Right atrium auricular region (tissue), 2 donors: ENCODE data around the gene MAP1LC3B. TPM values are rescaled to one million over a fixed set of nuclear protein-coding genes. Genes with fewer than 3 reads are reported as not detected.

Experiments used
- DNase-seq: peaks from one replicate; pipeline ENCODE4 v3.0.0-alpha.2; 2019; ENCODE audit warnings: low spot score
- H3K27ac ChIP-seq, 2 donors: fragments of 200-600 bp; sonication (generic); 1 replicate in 1 of 2; 2 replicates in 1 of 2; pipeline ENCODE4 v1.5.1; 2016 to 2019
- H3K27me3 ChIP-seq, 2 donors: fragments of 200-600 bp; sonication (generic); one replicate each; pipeline versions ENCODE4 v1.5.1 to v1.6.0; 2017 to 2019
- H3K36me3 ChIP-seq: fragments of 200-600 bp; sonication (generic); one replicate; pipeline ENCODE4 v1.5.1; 2016
- H3K4me1 ChIP-seq, 2 donors: fragments of 200-600 bp; sonication (generic); one replicate each; pipeline versions ENCODE4 v1.5.1 to v1.6.0; 2017 to 2019
- H3K4me3 ChIP-seq, 2 donors: fragments of 200-600 bp; sonication (generic); 1 replicate in 1 of 2; 2 replicates in 1 of 2; pipeline ENCODE4 v1.5.1; 2017 to 2019; ENCODE audit warnings: mild to moderate bottlenecking in 1 of 2, moderate library complexity in 1 of 2
- H3K9me3 ChIP-seq, 2 donors: fragments of 200-600 bp; sonication (generic); one replicate each; pipeline ENCODE4 v1.5.1; 2019
- total RNA-seq, 2 donors: library from RNA; depleted of rRNA; stranded (reverse); fragments of >200 nt; gene quantifications; one replicate each; pipeline ENCODE4 v1.1.0, GENCODE V29; 2016
- TF ChIP-seq, protein P1 (sequence below), 2 donors: fragments of 200-600 bp; sonication (generic); IDR thresholded peaks; one replicate each; pipeline ENCODE4 v1.5.1; 2019; ENCODE audit warnings: antibody characterized with exemption in 2 of 2

The MAP1LC3B gene
- total RNA-seq, 2 donors from 2014 or later, result 57.5 to 83.0 TPM

DNA sequence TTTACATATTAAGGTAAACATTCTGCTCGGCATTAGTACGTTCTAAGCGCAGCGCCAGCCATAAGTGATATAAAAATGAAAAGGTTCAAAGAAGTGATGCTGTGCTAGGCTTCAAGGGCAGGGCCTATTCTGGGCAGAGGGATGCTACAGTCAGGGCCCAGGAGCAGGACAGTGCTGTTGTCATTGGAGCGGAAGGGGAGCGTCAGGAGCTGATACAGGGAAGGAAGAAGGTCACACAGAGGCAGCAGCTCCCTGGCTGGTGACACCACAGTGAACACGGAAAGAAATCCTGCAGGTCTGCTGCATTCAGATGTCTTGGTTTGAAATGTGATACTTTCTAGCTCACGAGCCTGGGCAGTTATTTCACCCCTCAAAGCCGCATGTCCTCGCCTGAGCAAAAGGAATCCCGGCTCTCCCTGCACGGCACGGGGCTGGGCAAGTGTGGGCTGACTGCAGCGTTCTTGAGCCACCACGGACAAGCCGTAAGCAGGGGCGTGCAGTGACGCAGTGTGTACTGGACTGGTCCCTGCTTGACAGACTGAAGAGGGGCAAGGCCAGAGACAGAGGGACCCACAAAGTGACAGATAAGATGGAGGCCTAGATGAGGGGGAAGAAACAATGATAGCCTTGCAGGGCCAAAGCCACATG, 59.6 kb downstream of the MAP1LC3B start:
- H3K4me3 ChIP-seq, result no peak overlapping the region
- H3K4me1 ChIP-seq, result peaks cover 0 to 2% of the 10 kb centered on the region in 2 donors
- H3K9me3 ChIP-seq, result no peaks in the 10 kb centered on the region
- TF ChIP-seq, protein P1, sequence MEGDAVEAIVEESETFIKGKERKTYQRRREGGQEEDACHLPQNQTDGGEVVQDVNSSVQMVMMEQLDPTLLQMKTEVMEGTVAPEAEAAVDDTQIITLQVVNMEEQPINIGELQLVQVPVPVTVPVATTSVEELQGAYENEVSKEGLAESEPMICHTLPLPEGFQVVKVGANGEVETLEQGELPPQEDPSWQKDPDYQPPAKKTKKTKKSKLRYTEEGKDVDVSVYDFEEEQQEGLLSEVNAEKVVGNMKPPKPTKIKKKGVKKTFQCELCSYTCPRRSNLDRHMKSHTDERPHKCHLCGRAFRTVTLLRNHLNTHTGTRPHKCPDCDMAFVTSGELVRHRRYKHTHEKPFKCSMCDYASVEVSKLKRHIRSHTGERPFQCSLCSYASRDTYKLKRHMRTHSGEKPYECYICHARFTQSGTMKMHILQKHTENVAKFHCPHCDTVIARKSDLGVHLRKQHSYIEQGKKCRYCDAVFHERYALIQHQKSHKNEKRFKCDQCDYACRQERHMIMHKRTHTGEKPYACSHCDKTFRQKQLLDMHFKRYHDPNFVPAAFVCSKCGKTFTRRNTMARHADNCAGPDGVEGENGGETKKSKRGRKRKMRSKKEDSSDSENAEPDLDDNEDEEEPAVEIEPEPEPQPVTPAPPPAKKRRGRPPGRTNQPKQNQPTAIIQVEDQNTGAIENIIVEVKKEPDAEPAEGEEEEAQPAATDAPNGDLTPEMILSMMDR (IDR thresholded peaks at IDR 0.05), result no peak
- peaks cover 11% of the 10 kb centered on the region for H3K36me3 ChIP-seq
- H3K27ac ChIP-seq, result no peak overlapping the region
- DNase-seq, result no peak
- H3K27me3 ChIP-seq, result no peaks in the 10 kb centered on the region

DNA sequence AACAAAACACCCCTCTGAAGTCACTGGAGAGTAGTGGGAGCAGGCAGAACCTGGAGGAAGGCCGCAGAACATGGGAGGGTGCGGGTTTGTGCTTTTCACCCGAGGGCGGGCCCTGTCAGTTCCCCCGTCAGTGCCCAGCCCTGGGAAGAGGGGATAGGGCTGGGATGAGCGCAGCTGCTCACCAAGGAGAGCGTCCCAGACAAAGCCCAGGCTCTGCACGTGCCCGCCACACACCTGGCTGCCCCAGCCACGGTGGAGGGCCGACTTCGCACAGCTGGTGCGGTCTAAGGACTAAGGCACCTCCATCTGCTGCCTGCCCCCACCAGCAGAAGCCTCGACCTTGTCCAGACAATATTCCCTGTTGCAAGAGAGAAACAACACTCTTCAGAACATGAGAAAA, 61.2 kb downstream of the MAP1LC3B start:
- H3K4me1 ChIP-seq, result peaks cover 2 to 14% of the 10 kb centered on the region in 2 donors
- peaks cover 21% of the 10 kb centered on the region for H3K36me3 ChIP-seq
- no peaks in the 10 kb centered on the region for H3K27me3 ChIP-seq
- no peak overlapping the region for H3K27ac ChIP-seq
- H3K4me3 ChIP-seq, result no peak overlapping the region
- no peaks in the 10 kb centered on the region for H3K9me3 ChIP-seq
- no peak for DNase-seq
- TF ChIP-seq, protein P1 (IDR thresholded peaks at IDR 0.05), result no peak

Other genes starting within 250 kb of the MAP1LC3B start
- gene C16orf95, start 74.9 kb upstream of the MAP1LC3B start, total RNA-seq, result 1 to 10 TPM in 1 of 2 donors, under 1 TPM in 1; 0.59 to 2.4 TPM
- gene FBXO31, start 8.6 kb upstream of the MAP1LC3B start, total RNA-seq, result 10 to 100 TPM; 39.3 to 53.1 TPM
- 10 to 100 TPM; 10.6 to 18.0 TPM for gene ZCCHC14, start 100.7 kb downstream of the MAP1LC3B start, total RNA-seq
- gene JPH3, start 210.2 kb downstream of the MAP1LC3B start, total RNA-seq, result under 1 TPM; 0.08 to 0.11 TPM